HG03520 (cell line): ENCODE data around the gene BTBD16.

Experiments used
- ATAC-seq: cut with Tn5 transposase; IDR thresholded peaks from one replicate; pipeline ENCODE4 v1.9.1; 2021; ENCODE audit warnings: mild to moderate bottlenecking, moderate library complexity; ENCODE audit not compliant: unreplicated experiment

BTBD16 gene

DNA sequence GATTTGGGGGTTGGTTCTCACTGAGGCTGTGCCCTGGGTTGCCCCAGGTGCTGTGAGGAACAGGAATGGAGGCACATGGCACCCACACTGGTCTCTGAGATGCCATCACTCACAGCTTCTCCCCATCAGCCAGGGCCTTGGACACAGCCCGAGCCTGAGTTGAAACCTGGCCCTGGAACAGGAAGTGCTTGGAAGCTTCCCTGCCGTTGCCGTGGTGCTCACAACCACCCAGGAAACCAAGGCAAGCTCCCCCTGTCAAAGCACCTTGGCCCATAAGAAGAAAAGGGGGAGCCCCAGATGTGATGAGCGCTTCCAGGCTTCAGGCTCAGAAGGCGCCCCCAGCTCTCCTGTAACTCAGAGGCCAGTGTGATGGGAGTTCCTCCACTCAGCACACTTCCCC, at the start of gene BTBD16:
TSS of gene BTBD16 (plus strand) at position 221 of the 400 bp plus-strand sequence. CDS start 3,786 bp downstream, outside the sequence.
- ATAC-seq: no peak

DNA sequence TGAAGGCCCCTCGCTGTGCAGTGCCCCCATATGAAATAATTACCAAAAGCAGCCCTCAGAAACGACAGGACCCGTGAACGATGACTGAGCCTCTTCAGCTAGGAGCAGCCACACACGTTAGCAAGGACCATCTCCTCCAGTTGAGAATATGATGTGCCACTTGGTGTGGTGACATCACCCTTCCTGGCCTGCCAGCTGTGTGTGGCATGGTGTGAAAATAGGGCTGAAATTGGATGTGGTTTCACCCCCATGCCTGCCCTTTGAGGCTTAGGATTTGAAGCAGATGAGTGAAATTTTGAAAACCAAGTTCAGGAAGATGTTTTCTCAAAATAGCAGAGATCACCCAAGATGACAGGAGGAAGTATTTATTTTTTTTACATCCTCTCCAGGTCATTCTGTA, 49.1 kb upstream of the BTBD16 start:
- no peak for ATAC-seq

DNA sequence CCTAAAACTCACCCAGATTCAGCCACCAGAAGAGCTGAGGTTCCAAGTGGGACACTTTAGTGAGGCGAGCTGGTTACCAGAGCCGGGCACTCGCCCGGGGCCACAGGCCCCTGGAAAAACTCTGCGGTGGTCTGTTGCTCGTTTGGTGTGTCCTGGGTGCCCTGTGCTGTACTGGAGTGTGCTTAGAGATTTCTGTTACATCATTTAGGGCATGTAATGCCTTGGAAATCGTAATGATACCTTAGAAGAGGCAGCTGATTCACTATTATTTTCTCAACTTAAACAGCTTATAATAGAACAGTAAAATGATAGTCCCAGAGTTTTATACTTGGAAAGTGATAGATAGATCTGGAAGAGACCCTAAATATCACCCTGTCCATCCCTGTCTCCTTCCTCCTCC, 48.5 kb upstream of the BTBD16 start:
- no peak for ATAC-seq

DNA sequence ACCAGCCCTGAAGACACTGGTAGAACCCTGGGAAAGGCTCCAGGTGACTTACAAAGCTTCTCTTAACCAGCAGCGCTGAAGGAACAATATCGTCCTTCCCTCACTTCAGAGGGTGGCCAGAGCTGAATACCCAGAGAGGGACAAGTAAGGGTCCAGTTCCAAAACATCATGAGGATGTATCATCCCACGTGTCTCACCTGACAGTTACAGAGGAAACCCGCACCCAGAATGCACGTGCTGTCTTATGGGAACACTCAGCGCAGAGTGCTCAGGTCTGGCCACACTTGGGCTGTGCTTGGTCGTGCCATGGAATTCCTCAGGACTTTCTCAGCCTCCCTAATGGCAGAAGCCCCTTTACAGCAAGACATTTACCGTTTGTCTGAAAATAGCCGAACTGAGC, 46.9 kb upstream of the BTBD16 start:
- ATAC-seq: no peak

DNA sequence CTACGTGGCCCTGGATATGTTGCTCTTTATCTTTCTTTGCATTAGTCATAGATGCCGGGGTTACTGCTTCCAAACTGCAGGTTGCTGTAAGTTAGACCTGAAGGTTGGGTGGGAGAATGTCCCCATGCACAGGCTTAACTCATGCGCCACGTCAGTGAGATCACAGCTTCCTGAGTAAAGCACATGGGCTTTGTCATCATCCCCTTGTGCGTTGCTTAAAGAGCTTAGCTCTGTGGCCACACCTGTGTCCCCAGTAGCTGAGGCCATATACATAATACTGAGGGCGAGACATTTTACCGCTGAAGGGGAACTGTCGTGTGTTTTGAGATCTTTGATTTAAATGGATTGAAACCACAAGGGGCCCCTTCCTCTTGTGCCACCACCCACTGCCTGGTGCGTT, 45.8 kb upstream of the BTBD16 start:
- ATAC-seq: no peak

DNA sequence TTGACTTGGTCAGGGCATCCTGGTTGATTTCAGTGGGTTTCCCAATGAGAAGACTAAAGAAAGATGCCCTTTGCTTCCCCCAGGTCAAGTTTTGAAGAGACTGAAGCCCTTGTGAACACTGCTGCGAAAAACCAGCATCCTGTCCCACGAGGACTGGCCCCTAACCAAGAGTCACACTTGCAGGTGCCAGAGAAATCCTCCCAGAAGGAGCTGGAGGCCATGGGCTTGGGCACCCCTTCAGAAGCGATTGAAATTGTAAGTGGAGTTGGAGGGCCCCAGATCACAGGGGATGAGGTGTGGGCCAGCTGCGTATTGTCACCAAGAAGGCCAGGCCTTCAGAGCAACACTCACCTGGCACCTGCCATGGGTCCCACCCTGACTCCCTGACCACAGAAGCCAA, 43.3 kb upstream of the BTBD16 start:
- no peak for ATAC-seq

DNA sequence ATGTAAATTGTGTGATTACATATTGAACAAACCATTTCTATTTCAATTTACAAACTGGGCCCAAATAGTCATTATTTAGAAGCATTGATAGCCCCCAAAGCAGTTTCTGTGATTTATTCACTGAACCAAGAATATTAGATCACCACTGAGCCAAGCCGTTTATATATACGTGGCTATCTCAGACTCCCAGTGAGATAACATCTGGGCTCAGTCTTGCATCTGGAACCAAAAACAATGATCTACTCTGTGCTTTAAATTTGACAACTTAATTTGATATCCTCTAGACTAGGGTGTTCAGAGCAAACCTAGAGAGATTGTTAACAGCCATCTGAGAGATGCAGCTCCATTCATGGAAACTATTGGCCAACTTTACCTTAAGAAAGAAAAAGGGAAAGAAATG, 41.4 kb upstream of the BTBD16 start:
- no peak for ATAC-seq

DNA sequence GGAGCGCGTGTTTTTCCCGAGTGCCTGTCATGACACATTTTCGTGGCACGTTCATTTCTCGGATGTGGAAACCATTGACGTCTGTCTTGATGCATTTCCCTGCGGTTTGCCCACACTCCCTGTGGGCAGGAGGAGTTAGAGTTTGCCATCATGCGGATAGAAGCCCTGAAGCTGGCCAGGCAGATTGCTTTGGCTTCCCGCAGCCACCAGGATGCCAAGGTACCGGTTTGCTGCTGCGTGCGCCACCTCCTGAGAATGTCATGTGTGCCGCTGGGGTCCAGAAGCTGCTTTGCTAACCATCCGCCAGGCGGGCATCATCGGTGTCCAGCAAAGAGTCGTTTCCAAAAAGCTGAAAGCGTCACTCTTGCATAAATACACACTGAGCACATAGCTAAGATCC, 40.9 kb upstream of the BTBD16 start:
- no peak for ATAC-seq

DNA sequence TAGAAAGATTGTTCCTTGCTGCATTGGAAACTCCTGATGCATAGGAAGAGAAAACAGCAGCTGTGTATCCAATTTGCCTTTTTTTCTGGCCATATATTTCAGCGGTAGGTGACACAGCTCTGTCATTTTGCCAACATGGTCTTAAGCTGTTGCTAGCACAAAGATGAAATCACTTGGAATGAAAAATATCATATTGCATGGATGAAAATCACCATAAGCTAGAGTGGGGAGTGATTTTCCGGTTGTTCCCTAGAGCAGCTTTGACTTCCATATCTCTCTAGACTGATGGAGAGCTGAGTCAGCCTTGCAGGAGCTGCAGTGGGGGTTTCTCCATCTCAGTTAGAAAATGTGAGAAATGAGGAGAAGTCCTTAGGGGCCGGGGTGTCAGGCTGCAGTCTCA, 38.3 kb upstream of the BTBD16 start:
- no peak for ATAC-seq

DNA sequence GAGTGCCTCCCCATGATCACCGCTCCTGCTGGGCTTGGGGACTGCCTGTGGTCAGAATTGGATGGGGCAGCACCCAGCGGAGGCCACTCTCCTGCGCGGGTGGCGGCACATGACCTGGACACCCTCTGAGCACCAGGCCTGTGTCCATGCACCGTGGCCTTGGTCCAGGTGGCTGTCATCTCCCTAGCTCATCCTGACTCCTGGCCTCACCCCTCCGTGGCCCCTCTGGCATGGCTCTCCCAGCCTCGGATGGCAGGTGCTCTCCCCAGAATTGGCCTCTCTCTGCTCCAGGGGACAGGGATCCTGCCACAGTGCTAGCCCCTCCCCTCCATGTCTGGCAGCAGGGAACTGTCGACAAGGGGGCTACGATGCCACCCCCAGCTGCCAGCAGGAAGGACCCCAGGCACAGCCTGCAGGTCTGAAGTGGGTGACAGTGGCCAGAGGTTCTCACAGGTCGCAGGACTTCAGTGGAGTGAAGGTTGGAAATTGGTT, 37.2 kb upstream of the BTBD16 start:
- no peak for ATAC-seq

DNA sequence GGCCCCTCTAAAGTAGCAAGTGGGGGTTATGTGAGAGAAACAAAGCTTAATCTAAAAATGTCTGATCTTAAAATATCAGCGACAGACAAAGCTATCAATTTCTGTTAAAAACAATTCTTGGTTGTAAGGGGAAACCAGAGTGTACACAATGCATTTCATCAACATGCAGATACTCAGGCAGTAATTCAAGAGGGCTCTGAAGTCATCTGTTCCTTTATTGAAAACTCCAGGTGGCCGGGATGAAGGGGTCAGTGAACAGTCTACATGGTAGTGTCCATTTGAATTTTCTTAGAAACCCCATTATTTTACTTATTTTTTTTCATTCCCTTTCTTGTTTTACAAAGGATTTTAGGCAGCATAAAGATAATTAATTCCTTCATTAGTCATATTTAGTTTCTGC, 36.7 kb upstream of the BTBD16 start:
- no peak for ATAC-seq

DNA sequence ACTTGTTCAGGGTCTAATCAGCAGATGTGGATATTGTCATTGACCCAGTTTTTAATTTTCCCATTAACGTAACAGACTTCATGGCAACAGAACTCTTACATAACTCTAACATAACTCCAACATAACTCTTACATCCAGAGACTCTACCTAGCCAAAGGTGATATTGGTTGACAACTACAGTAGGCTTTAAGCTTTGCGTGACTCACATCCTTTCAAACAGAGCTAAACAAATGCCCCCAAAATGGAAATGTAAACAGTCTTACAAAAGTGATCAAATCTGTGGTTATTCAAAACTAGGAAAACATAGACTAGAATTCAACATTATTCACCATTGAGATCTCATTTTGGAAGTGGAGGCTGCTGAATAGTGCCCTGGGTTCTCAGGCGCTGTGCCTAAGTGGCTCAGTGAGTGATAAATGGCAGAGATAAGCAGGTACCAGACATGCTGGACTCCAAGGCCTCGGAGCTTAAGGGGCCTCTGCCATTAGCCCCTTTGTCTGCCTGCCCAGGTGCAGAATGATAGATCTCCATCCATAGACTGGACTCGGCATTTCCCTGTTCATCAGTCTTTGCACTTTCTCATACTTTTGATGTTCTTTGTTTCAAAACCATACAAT, 34.3 kb upstream of the BTBD16 start:
- ATAC-seq: no peak

DNA sequence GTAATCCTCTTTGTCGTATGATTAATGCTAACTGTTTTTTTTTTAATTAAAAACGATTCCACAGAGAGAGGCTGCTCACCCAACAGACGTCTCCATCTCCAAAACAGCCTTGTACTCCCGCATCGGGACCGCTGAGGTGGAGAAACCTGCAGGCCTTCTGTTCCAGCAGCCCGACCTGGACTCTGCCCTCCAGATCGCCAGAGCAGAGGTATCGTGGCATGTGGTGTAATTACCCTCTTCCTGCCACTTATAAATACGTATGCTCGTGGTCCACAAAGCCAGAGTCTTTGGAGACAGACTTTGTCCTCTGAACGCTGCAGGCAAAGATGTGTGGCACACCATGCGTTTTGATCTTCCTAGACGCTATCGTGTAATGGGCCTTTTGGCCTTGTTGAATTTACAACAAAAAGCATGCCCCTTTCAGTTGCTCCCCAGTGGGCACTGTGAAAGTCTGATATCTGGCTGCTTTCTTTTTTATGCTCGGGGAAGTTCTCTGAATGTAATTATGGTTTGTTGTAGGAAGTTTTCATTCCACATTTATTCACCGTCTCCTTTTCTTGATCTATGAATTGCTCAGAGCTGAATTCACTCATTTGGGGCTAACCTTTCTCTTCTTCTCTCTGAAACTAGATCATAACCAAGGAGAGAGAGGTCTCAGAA, 33.6 kb upstream of the BTBD16 start:
- ATAC-seq: no peak

DNA sequence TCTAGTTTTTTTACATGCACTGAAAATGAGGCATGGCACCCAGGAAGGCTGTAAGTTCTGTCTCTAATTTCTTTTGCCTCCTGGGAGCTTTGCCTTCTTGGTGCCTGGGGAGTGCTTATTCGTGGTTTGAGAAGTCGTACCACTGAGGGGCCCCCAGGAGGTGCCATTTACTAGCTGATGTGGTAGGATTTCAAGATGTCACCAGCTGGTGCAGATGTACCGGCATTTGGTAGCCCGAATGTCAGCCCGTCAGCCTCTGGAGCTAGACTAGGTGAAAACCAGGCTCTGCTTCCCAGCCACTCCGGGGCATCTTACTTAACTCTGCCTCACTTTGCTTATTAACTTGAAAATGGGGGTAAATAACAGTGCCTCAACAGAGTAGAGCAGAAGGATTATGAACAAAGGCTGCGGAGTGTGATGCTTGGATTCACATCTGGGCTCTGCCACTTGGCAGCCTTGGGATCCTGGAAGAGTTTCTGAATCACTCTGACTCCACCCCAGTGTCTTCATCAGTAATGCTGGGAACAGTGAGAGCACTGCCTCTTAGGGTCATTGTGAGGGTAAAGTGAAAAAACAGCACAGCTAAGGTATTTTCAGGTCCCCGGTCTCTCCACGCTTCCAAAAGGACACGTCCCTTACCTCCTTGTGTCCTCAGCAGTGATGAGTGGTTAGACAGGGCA, 31.4 kb upstream of the BTBD16 start:
- no peak for ATAC-seq

DNA sequence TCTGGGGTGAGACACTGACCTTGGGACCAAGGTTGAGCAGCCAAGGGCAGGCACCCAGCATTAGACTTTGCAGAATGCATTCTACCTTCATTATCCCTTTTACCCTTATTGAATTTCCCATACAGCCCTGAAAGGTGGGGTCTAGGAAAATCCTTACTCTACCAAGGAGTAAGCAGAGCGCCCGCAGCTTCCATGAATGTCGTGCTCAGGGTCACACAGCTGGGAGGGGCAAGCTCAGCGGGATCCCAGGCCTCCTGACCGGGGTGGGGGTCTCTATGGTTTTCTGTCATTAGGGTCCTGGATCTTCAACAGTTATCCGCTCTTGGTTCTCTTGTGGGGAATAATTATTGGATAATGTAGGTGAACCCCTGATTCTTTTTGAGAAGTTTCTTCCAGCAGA, 30.7 kb upstream of the BTBD16 start:
- ATAC-seq: no peak

DNA sequence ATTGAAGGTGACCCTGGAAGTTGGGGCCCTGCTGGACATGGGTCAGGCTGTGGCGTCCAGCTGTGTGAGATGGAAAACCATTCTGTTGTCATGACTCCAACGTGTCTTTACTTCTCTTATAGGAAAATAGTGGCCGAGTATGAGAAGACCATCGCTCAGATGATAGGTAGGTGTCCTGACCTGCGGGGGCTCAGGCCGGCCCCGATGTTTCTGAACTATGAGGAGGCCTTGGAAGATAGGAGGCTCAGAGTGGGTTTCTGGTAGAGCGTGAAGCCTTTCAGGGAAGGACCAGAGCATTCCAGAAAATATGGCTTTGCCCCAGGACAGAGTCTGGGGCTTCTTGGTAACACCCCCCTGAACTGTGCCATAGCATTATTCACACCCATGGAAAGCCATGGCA, 29.3 kb upstream of the BTBD16 start:
- no peak for ATAC-seq

DNA sequence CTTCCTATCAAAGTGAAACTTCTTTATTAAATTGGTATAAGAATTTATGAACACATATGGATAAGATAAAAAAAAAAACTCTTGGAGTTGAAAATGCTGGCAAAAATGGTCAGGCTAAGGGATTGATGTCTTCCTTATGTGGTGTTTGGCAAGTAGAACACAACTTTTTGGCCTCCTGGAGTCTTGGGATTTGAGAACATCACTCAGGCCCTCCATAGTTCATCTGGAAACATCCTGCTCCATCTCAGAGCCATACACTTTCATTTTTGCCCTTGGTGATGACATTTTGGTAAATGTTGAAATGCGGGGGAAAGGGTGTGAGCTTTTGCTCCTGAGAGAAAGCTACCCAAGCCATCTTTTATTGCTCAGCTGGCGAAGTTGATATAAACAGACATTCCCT, 27.5 kb upstream of the BTBD16 start:
- no peak for ATAC-seq

DNA sequence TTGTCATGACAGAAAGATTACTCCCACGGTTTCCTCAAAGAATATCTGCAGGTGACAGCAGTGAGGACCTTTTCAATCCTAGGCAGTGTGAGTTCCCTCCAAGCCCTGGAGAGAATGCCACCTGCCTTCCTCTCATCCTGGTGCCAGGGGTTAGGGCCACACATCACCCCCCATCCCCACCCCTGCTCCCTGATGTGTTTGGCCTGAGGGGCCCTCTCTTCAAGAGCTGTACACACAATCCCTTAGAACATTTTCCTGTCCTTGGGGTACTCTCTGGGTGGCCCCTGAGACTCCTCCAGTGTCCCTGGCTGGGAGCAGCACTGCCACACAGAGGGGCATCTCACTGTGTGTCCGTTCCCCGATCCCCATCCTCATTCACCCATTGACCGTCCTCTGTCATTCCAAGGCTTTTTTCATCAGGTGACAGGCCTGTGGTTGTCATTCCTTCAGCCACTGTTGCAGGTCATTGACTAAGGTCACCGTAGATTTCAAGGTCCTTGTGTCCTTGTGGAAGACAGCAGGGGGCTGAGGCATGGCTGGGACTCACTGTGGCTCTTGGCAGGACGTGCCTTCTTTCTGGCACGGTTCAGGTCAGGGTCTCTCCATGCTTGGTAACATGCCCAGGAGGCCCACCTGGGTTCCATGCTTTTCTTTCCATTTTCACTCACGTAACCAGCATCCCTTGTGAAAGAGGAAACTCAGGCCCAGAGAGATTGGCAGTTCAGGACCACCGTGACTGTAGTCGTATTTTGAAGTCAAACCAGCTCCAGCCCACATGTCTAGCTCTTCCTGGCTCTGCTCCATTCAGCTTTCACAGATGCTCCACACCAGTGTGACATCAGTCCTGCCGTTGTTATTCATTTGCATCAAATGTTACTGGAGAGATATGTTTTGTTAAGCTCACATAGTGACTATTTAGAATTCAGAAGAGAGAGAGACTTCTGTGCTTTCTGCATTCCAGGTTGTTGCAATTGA, 26.8 kb upstream of the BTBD16 start:
- no peak for ATAC-seq

DNA sequence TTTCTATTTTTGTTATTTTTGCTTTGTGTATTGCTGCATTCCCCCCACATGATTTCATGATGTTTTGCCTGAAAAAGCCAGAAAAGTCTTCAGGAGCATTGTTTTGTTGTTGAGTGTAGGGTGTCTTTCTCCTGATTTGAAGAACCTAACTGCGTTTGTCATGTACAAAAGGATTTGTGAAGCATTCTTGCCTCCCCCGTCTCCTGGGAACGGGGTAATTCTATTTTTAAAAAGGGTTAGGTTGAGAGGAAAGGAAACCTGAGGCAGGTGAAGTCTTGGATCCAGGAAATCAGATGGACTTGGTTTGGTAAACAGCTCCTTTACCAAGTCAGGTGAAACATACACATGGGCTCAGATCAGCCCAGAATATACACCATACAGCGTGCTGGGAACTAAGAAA, 26.0 kb upstream of the BTBD16 start:
- no peak for ATAC-seq

DNA sequence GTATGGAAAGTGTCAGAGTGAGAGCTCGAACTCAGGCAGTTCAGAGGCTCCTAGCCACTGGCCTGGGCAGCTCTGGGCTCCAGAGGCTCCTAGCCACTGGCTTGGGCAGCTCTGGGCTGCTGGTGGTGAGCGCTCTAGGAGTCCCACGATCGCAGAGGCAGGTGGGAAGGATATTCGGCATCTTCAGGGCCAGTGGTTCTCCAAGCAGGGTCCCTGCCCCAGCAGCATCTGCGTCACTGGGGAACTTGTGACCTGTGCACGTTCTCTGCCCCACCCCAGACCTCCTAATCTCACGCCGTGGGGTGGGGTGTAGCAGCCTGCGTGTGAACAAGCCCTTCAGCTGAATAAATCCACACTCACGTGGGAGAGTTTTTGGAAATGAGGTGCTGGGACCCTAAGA, 25.2 kb upstream of the BTBD16 start:
- no peak for ATAC-seq
